Lung (tissue), 12 donors: ENCODE data around the gene SUSD1. TPM values are rescaled to one million over a fixed set of nuclear protein-coding genes. Genes with fewer than 3 reads are reported as not detected.

ENCODE experiments used
- ATAC-seq: fragments of 200-7000 bp; cut with Tn5 transposase; one replicate; pipeline ENCODE4 v1.9.1; 2020; ENCODE audit warnings: moderate number of reproducible peaks; ENCODE audit not compliant: insufficient read depth, low FRiP score
- DNase-seq, 3 donors: peaks; one replicate each; pipeline ENCODE4 v3.0.0-alpha.2; 2013 to 2017
- H3K27ac ChIP-seq, 2 donors: one replicate each; pipeline ENCODE4 v1.5.1; 2013; ENCODE audit warnings: mild to moderate bottlenecking in 2 of 2, moderate library complexity in 2 of 2, control low read depth in 1 of 2, inconsistent platforms in 1 of 2, low read depth in 1 of 2, low read length in 1 of 2
- H3K27me3 ChIP-seq, 3 donors: one replicate each; pipeline ENCODE4 v1.5.1; 2013; ENCODE audit warnings: low read length in 2 of 3; ENCODE audit not compliant: control insufficient read depth in 3 of 3, insufficient read depth in 3 of 3
- H3K36me3 ChIP-seq, 4 donors: one replicate each; pipeline ENCODE4 v1.5.1; 2013; ENCODE audit warnings: low read length in 4 of 4, mild to moderate bottlenecking in 1 of 4, moderate library complexity in 1 of 4; ENCODE audit not compliant: control insufficient read depth in 4 of 4, insufficient read depth in 4 of 4
- H3K4me1 ChIP-seq, 5 donors: one replicate each; pipeline ENCODE4 v1.5.1; 2013; ENCODE audit warnings: low read length in 5 of 5, mild to moderate bottlenecking in 2 of 5, moderate library complexity in 1 of 5; ENCODE audit not compliant: control insufficient read depth in 5 of 5, insufficient read depth in 5 of 5
- H3K4me3 ChIP-seq: one replicate; pipeline ENCODE4 v1.5.1; 2013; ENCODE audit warnings: mild to moderate bottlenecking, control low read depth, moderate library complexity
- H3K9ac ChIP-seq, 2 donors: one replicate each; pipeline ENCODE4 v1.5.1; 2013; ENCODE audit warnings: low read length in 2 of 2, control low read depth in 1 of 2; ENCODE audit not compliant: insufficient read depth in 1 of 2
- H3K9me3 ChIP-seq, 4 donors: one replicate each; pipeline ENCODE4 v1.5.1; 2013; ENCODE audit warnings: low read length in 3 of 4, mild to moderate bottlenecking in 1 of 4, moderate library complexity in 1 of 4; ENCODE audit not compliant: control insufficient read depth in 4 of 4, insufficient read depth in 3 of 4
- WGBS, 2 donors: extraction: QIAGEN DNeasy Blood & Tissue Kit; methylation state at CpG; one replicate each; pipeline ENCODE4 v1.1.7; 2013; 5-methylcytosine and 5-hydroxymethylcytosine counted together
- polyA plus RNA-seq, 2 donors: library from polyadenylated mRNA; stranded (reverse); fragments of 200-250 nt; gene quantifications; one replicate each; pipeline ENCODE4 v1.2.1, GENCODE V29; 2013
- total RNA-seq, 2 donors: library from RNA; depleted of rRNA in 1 of 2; stranded (reverse); fragments of >200 nt in 1 of 2; gene quantifications; one replicate each; pipeline ENCODE4 v1.2.1, GENCODE V29; 2014 to 2021
- TF ChIP-seq, protein P1 (sequence below): IDR thresholded peaks from 2 replicates; pipeline ENCODE4 v1.5.1; 2012; ENCODE audit warnings: mild to moderate bottlenecking; ENCODE audit errors: control extremely low read depth, extremely low read depth
- donor health status: control.
- donor health status: control.
- donor health status: Bipolar disorder and iron deficiency.
- donor health status: healthy.
- donor health status: DM: yes; HTN: yes; CAD: no.

SUSD1 gene
- total and polyA plus RNA-seq, 4 donors: 4.4 to 26.6 (median 21.1) TPM

DNA sequence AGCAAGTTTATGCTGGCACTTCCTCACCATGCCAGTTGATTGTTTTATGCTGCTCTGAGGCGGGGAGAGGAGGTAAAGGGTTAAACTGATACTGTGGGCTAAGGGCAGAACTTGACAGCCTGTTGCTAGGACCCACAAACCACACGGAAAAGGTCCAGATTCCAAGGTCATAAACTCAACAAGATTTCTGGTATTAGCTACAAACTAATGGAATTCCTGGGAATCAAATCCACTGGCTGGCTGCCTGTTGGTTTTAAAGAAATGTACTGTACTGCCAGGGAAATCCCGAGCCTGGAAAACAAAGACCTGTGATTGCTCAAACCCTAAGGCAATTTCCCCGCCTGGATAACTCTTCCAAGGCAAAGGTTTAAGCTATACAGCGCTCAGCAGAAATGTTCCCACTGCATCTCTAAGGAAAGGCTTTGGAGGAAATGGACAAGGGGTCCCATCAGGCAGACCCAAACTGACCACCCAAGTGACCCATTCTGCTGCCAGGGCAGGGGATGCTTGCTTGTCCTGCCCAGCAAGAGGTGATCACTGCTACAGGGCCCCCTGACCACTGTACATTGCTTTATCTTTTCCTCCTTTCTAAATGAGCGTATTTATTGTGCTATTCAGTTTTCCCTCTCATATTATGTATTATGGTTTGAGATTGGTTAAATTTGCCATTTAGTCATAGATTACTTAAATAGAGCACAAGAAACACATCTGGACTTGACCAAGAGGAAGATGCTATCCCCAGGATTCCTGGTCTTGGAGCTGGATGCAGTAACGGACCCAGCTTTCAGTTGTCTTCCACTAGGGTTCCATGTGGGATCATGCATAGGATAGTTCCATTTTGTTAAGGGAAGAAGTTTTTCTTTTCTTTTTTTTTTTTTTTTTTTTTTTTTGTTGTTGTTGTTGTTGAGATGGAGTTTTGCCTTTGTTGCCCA, 124.3 kb downstream of the SUSD1 start:
- Histone ChIP-seq H3K27me3 (no peaks in the 10 kb centered on the region), H3K9ac (no peak overlapping the region), H3K4me1 (peaks cover 0 to 21% (median 8%) of the 10 kb centered on the region in 5 donors), H3K36me3 (no peaks in the 10 kb centered on the region), H3K9me3 (no peaks in the 10 kb centered on the region), H3K27ac (peak overlapping the region in 1 of 2 donors; percentile 26), H3K4me3 (no peak overlapping the region)
- WGBS, 2 donors: 61 to 83% methylated on average over 7 of the region's 7 CpGs
- ATAC-seq: peak; percentile 39
- TF ChIP-seq, protein P1, sequence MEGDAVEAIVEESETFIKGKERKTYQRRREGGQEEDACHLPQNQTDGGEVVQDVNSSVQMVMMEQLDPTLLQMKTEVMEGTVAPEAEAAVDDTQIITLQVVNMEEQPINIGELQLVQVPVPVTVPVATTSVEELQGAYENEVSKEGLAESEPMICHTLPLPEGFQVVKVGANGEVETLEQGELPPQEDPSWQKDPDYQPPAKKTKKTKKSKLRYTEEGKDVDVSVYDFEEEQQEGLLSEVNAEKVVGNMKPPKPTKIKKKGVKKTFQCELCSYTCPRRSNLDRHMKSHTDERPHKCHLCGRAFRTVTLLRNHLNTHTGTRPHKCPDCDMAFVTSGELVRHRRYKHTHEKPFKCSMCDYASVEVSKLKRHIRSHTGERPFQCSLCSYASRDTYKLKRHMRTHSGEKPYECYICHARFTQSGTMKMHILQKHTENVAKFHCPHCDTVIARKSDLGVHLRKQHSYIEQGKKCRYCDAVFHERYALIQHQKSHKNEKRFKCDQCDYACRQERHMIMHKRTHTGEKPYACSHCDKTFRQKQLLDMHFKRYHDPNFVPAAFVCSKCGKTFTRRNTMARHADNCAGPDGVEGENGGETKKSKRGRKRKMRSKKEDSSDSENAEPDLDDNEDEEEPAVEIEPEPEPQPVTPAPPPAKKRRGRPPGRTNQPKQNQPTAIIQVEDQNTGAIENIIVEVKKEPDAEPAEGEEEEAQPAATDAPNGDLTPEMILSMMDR: no peak
- DNase-seq: peak; percentile 51 to 86 (median 82)

DNA sequence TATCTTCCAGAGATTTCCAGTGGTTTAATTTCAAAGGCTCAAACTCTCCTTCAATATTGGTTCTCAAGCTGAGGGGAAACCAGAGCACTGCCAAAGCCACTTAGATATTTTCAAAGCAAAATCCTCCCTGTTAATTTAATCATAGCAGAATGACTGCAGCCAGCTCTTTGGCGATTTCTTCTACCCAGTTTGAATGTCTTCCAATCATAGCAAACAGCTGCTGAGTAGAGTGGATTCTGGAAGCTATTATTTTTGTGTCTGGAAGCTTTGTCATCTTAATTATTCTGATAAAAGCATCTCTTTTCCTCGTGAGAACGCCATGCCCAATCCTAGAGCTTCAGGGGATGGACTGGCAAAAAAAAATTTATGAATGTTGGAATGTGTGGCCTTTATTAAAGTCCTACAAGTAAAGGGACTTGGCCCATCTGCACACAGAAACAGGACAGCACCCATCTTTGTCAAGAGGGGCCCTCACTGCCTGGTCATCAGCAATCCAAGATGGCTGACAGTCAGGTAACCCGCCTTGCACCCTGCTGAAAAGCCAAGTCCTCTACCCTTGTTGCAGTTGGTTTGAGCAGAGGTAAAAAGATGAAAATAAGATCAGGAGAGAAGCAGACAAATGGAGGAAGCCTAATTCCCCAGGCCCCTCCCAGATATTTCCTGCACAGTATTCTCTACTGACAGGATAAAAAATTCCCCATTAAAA, 125.1 kb downstream of the SUSD1 start:
- 67 to 80% methylated on average over 4 of the region's 4 CpGs for WGBS, 2 donors
- H3K4me3 ChIP-seq: no peak overlapping the region

DNA sequence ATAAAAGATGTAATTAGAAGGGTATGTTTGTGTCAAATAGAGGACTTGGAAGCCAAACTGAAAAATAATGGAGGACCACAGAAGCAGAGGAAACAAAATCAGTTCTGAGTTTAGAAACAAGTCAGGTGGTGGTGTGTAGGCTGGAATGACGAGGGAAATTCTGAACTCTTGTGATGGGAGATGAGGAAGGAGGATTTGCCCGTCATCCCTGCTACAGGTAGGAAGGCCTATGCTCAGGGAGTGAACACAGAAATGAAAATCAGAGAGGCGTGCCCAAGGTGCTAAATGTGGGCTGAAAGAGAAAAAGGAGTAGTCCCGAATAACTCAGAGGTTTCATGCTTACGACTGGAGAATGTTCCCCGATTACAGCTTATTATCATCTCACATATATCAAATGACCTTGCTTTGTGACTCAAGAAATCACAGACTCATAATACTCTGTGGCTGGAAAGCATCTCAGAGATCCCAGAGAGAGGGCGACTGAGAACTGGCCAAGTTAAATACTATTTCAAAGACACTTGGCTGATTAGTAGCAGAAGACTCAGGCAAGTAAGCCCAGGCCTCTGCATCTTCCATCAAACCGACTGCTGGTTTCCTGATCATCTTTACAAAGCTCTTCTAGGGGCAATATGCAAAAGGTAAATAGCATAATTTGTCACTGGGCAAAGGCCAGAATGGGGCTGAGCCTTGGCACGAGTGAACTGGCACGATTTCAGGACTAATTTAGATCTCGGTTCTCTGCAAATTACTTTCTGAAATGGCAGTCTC, 126.0 kb downstream of the SUSD1 start:
- 62 to 82% methylated on average over 11 of the region's 11 CpGs for WGBS, 2 donors
- ATAC-seq (no peak), DNase-seq (no peak)
- Histone ChIP-seq H3K4me3 (no peak overlapping the region), H3K27ac (peak overlapping the region in 1 of 2 donors; percentile 43), H3K4me1 (peaks cover 0 to 21% (median 8%) of the 10 kb centered on the region in 5 donors), H3K9me3 (no peaks in the 10 kb centered on the region), H3K9ac (no peak overlapping the region), H3K27me3 (no peaks in the 10 kb centered on the region), H3K36me3 (no peaks in the 10 kb centered on the region)
- TF ChIP-seq, protein P1: no peak

More for the DNA sequence above, 125.1 kb downstream of the SUSD1 start:
- TF ChIP-seq, protein P1: no peak
- H3K27me3 ChIP-seq: no peaks in the 10 kb centered on the region
- ATAC-seq (no peak), DNase-seq (no peak)
- no peaks in the 10 kb centered on the region for H3K9me3 ChIP-seq
- peak overlapping the region; percentile 43 to 53 for H3K27ac ChIP-seq
- H3K9ac ChIP-seq: no peak overlapping the region
- H3K36me3 ChIP-seq: no peaks in the 10 kb centered on the region
- H3K4me1 ChIP-seq: peaks cover 0 to 21% (median 8%) of the 10 kb centered on the region in 5 donors
